ENCODE data around the gene EXTL2.
"Not testable (repeated sequence)": the region's sequence is repeated elsewhere in the genome, so short reads cannot be mapped to it uniquely, and the experiment has no call there.

EXTL2 gene

DNA sequence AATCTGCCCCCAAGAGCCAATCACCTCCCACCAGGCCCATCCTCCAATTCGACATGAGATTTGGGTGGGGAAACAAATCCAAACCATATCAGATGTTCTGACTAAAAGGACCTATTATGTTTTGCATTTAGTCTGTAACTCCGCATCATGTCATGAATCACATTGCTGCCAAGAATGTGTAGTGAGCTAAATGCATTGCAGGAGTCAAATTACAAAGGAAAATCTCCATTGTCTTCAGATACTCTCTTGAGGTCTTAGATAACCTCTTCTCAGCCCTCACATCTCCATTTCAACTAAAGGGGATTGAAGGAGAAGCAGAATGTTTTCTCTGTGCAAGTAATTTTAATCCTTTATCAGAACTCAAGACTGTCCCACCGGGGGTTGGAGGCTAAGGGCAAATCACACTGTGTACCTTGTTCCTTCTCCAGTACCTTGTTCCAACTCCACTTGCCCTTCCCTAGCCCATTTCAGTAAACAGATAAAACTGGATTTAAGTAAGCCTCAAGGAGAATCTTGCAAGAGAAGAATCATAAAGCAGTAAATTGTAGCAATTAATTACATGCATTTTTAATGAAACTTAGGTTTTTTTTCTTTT lies 34.1 kb downstream of the EXTL2 start:
- no peak for DNase-seq (ENCODE audit: low spot score)

DNA sequence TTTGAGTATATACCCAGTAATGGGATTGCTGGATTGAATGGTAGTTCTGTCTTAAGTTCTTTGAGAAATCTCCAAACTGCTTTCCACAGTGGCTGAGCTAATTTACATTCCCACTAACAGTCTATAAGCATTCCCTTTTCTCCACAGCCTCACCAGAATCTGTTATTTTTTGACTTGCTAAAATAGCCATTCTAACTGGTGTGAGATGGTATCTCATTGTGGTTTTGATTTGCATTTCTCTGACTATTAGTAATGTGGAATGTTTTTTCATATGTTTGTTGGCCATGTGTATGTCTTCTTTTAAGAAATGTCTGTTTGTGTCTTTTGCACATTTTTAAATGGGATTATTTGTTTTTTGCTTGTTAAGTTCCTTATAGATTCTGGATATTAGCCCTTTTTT lies 39.5 kb downstream of the EXTL2 start:
- DNase-seq (ENCODE audit: low spot score): not testable (repeated sequence)

DNA sequence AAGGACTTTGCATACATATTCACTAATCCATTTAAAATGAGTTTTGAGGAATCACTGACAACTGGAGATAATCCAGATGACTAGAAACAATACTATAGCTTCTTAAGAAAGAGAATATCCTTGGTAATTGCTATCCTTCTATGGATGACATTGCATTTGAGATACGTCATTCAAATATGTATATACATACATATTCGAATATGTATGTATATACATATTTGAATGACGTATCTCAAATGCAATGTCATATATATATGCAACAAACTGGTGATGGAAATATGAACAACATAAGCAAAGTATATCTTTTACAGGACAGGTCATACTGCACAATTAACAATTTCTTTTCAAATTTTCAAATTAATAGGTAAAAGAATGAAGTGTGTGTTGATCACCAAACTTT lies 41.7 kb downstream of the EXTL2 start:
- DNase-seq (ENCODE audit: low spot score): no peak

DNA sequence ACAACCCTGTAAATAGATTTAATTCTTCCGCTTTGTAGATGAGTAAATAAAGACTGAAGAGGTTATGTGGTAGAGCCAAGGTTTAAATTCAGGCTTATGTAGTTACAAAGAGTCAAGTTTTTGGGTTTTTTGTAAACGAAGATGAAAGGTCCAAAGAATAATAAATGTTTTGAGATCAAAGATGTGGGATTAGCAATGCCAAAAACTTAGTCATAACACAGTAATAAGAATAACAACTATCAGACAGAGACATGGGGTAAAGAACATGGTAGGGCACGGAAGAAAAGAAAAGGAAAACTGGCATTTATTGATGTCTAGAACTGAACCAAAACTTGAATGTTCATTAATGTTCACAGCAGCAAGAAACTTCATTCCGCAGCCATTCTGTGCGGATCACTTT lies 42.9 kb downstream of the EXTL2 start:
- DNase-seq (ENCODE audit: low spot score): no peak

DNA sequence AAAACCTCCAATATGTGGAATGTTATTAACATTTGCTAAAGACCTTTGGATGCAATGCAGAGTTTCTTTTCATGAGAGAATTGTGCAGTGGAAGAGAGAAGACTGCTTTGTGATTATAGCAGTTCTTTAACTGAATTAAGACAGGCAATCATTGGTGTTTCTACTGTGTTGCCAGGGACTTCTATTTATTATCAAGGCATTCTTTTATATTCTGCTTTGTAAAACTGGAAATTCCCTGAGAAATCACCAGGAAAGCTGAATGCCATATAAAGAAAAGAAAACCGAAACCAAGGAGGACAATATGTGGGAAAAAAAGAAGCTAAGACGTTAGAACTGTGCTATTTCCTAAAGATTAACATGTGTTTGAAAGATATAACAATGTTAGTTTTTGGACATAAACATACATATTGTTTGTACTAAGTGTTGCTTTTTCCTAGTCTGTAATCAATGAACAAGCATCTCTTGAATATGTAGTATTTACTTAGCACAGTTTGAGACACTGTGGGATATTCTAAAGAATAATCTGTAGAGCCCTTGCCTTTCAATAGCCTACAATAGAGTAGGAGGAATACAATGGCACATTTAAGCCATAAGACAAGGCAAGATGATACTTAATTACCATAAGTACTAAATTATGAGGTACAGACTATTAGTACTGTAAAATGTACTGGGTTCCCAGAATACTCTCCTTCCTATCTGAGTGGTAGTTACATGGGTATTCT lies 47.1 kb downstream of the EXTL2 start:
- no peak for DNase-seq (ENCODE audit: low spot score)

DNA sequence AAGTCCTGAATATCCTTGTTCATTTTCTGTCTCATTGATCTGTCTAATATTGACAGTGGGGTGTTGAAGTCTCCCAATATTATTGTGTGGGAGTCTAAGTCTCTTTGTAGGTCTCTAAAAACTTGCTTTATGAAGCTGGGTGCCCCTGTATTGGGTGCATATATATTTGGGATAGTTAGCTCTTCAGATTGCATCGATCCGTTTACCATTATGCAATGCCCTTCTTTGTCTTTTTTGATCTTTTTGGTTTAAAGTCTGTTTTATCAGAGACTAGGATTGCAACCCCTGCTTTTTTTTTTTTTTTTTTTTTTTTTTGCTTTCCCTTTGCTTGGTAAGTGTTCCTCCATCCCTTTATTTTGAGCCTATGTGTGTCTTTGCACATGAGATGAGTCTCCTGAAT lies 51.5 kb downstream of the EXTL2 start:
- not testable (repeated sequence) for DNase-seq (ENCODE audit: low spot score)

DNA sequence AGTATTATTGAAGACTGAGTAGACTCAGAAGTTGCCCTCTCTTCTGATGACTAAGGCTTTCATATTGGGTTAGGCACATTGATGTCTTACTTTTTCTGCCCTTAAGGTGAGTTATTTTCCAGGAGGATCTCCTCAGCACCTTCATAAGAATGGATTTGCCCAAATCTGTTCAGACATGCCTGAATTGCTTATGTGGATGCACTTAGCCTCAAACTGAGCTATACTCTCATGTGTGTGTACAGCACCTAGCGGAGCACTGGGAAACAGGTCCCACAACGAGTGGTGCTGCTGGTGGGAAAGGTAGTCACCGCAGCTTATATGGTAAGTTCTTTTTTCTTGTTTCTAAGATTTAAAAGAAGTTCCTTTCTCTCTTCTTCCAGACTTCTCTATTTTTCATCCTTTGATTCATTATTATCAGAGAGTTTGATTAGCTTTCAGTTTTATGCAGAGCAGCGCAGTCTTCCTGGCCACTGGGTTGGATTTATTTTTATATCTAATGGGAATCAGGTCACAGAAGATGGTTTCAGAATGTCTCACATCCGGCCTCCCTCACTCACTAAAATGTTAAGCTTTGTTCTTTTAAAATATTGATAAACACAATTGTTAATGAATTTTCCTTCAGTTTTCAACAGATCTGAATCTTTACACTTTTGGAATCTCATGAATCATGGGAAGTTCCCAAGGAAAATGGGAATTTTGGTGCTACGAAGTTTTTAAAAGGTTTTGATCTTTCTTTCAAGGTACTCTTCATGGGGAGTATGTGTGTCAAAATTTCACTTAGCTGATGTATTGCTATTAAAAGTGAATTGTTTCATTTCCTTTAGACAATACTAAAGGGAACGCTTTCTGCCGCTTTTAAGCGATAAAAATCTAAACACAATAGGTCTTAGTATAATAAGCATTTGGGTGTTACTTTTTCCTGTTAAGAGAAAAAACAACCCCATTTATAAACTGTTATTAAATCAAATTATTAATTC lies 58.5 kb downstream of the EXTL2 start:
- DNase-seq (ENCODE audit: low spot score): no peak

DNA sequence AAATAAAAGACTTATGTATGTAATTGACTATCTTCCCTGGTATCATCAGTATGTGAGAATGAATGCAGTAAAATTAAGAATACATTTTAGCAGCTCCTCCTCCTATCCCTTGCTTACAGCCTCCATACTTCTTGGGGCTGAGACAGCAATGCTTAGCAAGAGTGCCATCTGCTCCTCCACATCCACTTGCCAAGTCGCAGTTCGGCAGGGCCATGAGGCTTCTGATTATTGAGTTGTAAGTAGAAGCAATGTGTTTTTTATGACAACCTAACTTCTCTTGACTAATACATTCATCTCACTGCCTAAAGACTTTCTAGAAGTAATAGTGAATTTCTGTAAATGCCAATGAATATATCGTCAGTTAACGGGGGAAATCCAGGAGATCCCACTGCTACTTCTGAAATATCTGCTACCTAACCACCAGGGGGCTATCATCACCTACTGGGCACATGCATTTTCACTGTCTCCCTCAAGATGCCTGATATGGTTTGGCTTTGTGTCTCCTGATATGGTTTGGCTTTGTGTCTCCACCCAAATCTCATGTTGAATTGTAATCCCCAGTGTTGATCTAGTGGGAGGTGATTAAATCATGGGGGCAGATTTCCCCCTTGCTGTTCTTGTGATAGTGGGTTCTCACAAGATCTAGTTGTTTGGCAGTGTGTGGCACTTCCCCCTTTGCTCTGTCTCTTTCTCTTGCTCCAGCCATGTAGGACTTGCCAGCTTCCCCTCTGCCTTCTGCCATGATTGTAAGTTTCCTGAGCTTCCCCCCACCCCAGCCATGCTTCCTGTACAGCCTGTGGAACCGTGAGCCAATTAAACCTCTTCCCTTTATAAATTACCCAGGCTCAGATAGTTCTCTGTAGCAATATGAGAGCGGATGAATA lies 59.6 kb downstream of the EXTL2 start:
- DNase-seq (ENCODE audit: low spot score): no peak

DNA sequence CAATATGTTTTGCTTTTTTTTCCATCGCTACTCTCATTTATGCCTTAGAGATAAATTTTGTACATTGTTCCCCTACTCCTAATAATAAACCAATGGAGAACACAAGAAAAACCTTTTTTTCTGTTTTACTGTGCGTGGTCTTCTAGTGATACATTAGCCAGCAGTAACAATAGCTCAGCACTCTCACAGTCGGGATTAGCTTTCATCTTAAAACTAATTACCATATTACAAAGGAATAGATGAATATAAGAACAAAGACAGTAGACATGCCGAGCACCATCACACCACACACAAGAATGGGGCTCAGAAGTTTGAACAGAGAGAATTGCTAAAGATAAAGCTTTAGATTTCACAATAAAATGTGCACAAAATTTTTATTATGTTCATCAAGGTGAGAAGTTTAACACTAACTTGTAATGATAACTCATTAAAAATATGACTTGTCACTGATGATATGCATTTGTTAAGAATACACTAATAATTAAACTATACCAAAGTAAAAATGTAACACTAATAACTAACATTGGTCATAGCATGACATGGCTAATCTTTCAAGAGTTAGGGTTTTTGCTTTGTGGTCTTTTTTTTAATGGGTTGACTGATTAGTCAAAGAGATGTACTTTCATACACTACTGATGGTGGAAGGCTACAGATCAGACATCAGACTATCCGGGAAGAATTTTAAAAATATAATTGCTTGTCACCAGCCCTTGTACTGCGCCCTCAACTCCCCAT lies 61.8 kb downstream of the EXTL2 start:
- DNase-seq (ENCODE audit: low spot score): no peak

DNA sequence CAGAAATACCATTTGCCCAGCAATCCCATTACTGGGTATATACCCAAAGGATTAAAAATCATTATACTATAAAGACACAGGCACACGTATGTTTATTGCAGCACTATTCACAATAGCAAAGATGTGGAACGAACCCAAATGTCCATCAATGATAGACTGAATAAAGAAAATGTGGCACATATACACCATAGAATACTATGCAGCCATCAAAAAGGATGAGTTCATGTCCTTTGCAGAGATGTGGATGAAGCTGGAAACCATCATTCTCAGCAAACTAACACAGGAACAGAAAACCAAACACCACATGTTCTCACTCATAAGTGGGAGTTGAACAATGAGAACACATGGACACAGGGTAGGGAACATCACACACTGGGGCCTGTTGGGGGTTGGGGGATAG lies 69.0 kb downstream of the EXTL2 start:
- not testable (repeated sequence) for DNase-seq (ENCODE audit: low spot score)
